SIG-M5 (cell line): Measurements from ENCODE around the gene TCF15.
"Not testable (repeated sequence)": the region's sequence is repeated elsewhere in the genome, so short reads cannot be mapped to it uniquely, and the experiment has no call there.

ENCODE experiments used
- DNase-seq: peaks from one replicate; lab custom pipeline; 2025; lab: John Stamatoyannopoulos, UW

Gene TCF15

GRCh38 chr20:578940-579690 lies 31.0 kb downstream of the TCF15 start:
- DNase-seq: not testable (repeated sequence)

- DNase-seq: no peak
These were observed 32.8 kb downstream of the TCF15 start for GRCh38 chr20:577167-577791.

DNA sequence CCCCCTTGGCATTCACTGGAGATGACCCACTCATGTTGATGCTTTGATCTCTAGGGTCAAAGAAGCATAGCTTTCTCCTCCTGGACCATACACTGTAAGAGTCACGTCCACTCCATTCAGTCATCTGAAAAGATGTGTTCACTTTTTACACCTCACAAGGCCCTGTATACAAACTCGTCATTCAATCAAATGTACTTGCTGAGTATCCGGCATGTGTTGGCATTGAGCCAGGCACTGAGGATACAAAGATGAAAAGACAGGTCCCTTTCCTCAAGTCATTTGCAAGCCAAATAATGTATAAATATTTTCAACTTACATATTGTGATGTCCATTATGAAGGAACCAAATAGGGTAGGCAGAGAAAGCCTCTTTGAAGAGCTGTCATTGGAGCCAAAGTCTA lies 34.0 kb downstream of the TCF15 start:
- no peak for DNase-seq

- DNase-seq: no peak
These were observed 34.9 kb downstream of the TCF15 start for GRCh38 chr20:575230-575629.

GRCh38 chr20:574297-574942 lies 35.7 kb downstream of the TCF15 start:
- DNase-seq: no peak

- DNase-seq: no peak
These were observed 36.5 kb downstream of the TCF15 start for GRCh38 chr20:573414-574296.

DNA sequence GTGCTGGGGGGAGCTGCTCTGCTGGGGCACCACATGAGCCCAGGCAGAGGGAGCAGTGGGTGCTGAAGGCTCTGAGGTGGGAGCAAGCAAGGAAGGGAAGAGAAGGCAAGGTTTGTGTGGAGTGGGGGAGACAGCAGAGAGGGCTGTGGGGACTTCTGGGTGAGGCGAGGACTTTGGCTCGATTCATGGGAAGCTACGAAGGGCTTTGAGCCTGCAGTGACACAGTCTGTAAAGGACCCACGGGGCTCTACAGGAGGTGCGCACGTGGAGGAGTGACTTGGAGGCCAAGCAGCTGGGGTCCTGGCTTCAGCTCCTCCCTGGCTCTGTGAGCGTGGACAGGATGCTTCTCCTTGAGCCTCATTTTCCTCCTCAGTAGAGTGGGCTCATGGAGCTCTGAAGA lies 37.4 kb downstream of the TCF15 start:
- no peak for DNase-seq

DNA sequence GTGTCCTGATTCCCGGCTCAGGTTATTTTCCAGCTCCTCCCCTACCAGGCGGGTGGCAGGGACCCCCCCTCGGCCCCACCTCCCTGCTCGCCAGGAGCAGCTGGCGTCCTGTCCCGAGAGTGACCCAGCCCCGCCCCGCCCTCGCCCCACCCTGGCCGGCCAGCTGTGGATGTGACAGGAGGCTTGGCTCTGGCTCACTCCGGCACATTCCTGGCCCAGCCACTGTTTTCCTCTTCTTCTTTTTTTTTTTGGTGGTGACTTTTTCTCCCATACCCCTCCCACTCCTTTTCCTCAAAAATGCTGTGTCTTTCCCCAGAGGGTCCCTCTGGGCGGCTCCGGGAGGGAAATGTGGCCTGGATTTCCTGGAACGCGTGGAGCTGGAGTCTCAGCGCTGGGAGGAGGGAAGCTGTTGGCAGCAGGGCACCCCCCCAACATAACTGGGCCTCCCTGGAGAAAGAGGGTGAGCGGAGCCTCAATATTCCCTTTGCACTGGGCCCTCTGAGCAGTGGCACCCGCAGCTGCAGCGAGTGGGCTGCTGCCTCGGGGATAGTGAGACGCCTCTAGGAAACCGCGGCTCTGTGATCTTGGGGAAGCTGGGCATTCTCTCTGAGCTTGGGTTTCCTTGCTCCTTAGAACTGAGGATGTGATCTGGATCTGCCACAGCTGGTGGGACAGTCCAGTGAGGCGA lies 38.2 kb downstream of the TCF15 start:
- no peak for DNase-seq

DNA sequence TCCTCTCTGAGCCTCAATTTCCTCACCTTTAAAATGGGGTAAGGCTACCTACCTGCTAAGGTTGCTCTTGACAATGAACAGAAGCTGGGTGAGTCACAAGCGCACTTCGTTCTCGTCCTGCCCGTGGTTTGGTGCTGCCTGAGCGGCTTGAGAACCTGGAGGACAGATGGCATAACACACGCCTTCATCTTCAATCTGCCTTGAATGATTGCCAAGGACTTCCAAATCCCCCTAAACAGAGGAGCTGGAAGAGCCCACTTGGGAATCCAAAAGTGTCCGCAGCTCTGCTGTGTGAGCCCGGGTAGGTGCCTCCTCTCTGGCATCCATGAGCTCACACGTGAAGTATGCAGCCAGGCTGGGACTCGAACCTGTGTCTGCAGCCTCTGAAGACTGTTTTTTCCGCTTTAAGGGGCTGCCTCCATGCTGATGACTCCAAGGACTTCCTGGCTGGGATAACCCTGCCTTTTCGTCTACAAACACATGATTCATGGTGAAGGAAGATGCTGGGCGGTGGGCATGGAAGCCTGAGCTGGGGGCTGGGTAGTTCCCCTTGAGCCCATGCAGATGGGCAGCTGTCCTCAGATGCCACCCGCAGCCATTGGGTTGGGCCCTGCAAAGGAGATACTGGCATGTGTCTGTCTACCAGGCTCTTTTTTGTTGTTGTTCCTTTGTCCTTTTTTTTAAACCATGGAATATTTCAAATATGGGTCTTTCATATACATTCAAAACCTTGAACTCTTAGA lies 41.3 kb downstream of the TCF15 start:
- DNase-seq: no peak

DNA sequence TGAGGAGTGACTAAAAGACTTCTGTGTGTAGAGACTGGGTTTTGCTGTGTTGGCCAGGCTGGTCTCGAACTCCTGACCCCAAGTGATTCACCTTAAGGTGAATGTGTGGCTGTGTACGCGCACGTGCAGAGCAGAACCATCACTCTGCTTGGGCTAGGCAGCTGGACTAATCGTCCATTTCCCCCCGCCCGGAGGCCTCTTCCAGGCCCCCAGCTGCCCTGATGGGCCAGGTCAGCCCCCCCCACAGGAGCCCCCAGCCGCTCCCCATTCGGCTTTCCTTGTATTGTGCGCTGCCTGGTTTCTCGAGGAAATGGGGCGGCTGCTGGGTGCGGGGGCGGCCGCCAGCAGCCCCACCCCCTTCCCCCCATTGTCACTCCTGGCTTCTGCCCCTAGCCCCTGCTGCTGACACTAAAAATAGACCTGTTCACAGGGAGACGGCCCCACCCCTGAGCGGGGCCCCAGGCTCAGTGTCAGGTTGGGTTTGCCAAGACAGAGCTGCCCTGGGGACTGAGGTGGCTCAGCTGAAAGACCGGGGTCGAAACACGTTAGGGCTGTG lies 41.9 kb downstream of the TCF15 start:
- DNase-seq: no peak

GRCh38 chr20:564192-564591 lies 45.9 kb downstream of the TCF15 start:
- DNase-seq: no peak

GRCh38 chr20:563187-563586 lies 46.9 kb downstream of the TCF15 start:
- no peak for DNase-seq

DNA sequence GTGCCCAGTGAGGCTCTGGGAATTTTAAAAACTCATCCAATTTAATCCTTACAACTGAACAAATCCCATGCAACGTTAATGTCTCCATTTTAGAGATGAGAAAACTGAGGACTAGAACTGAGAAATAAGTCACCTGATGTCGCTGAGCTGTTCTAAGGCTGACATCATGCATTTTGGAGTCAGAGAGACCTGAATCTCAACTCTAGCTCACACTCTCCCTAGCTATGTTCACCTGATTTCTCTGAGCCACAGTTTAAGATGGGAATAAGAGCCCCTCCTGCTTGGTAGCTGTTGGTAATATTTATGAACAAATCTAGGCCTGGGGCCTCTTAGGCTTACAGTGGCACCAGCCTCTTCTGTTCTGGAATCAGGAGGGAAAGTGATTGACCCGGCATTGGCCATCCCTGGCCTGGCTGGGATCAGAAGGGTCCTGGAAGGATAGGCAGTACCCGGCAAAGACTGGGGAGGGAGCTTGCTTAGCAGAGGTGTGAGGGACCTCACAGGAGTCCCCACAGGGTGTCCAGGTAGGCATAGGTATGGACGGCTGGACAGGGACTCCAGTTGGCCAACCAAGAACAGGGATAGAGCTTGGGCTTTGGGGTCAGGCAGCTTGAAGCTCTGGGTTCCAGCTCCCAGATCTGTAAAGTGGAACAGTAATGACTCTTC lies 47.7 kb downstream of the TCF15 start:
- DNase-seq: no peak

DNA sequence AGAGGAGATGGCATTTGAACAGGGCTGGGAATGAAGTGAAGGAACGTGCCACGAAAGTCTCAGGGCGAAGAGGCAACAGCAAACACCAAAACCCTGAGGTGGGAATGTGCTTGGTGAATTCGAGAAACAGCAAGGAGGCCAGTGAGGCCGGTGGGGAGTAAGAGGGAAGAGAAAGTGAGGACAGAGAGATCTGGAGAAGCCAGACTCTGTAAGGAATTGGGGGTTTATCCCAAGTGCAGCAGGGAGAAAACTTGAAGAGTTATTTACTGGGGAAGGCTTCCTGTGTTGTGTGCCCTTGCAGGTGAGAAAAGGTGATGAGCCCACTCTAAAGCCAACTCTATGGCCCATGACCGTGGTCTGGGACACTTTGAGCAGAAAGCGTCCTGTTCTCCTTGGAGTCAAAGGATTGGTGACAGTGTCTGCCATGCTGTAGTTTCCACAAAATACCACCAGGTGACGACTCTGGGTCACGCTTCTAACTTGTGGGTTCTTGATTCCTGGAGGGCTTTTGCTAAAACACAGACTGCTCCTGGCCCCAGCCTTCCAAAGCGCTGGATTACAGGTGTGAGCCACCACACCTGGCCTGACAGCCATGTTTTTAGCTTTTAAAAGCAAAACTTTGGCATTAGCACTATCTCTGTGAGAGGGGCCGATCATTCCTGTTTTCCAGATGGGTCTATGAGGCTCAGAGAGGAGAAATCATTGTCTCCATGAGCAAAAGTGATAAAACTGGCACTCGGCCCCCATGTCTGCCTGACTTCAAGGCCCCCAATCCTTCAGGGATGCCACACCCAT lies 48.5 kb downstream of the TCF15 start:
- no peak for DNase-seq

DNA sequence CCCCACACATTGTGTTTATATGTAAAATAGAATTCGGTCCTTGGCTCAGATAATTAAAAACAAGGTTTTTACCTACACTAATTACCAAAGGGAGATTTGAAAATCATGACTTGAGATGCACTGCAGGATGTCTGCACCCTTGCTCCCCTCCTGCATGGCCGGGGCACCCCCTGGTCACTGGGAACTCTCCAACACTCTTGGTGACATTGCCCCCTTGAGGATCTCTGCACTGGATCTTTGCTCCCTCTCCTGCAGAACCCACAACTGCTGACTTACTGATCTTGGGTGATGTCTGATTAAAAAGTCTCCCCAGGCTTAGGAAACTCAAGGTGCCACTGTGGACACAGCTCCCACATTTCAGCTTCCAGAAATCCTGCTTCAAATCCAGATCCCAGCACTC lies 49.4 kb downstream of the TCF15 start:
- no peak for DNase-seq

DNA sequence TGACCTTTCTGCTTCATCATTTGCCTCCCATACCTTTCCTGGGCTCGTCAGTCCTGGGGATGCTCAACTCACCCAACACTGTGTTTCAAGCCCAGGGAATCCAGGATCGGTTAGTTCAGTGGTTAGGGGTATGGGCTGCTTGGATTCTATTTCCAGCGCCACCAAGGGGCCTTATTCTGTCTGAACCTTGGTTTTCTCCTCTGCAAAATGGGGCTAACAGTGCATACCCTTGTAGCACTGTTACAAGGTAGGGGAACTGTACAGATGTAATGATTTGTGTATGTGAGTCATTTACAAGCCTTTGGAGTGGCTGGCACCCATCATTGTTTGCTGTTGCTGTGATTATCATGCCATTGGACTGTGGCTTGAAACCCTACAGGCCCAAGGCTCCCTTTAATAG lies 52.0 kb downstream of the TCF15 start:
- no peak for DNase-seq

DNA sequence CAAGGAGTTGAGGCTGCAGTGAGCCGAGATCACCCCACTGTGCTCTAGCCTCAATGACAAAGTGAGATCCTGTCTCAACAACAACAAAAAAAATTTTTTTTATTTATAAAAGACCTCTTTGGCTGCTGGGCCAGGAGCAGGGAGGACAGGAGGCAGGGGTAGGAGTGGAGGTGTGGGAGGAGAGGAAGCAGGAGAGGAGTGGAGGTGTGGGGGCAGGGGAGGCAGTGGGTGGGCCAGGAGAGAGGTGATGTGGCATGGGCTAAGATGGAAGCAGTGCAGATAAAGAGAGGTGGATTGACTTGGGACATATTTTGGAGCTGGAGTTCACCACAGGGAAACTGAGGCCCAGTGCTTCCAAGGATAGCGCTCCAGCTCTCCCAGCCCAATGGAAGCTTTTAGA lies 53.1 kb downstream of the TCF15 start:
- no peak for DNase-seq

DNA sequence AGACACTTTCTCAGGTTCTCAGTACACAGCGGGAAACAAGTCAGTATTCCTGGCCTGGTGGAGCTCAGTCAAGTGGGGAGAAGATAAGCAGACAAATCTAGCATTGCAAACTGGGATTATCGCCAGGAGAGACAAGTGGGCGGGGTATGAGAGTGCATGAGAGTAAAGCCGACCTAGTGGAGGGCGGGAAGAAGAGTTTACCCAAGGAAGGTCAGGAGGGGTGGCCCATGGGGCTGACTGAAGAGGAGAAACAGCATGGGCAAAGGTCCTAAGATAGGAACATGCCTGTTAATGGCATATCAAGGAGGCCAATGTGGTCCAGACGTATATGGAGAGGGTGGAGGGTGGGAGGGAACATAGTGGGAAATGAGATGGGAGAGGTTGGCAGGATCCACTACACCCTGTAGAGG lies 54.1 kb downstream of the TCF15 start:
- no peak for DNase-seq
